ENCODE data around the gene SUGCT.

The SUGCT gene

DNA sequence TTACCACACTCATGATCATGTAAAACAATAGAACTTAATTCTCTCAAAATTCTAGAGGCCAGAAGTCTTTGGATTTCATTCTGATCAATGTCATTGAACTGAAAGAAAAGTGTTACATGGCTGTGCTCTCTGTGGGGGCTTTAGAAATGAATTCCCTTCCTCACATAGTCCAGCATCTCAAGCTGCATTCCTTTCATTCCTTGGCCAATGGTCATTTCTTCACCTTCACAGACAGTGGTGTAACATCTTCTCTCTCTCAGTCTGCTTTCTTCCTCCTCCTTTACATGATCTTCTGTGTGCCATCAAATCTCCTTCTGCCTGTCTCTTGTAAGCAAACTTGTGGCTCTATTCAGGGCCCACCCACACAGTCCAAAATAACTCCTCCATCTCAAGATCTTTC, 735.3 kb downstream of the SUGCT start:
- peak; percentile 11 for DNase-seq (ENCODE audit: low read depth)

DNA sequence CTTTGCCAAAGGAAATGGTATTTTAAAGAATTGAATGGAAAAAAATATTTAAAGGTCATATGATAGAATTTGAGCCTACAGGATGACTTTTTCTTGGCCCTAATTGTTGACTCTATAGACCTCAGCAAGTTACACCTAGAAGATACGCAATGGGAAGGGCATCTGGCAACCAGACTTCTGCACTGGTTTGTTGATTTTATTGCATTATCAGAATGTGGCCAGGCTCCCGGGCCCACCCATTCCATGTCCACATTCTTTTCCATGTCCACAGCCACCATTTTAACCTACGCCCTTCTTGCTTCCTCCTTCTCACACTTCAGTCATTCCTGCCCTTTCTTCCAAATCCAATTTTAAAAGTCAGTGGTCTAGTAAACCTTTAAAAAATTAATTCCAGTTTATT, 738.4 kb downstream of the SUGCT start:
- DNase-seq (ENCODE audit: low read depth): no peak

DNA sequence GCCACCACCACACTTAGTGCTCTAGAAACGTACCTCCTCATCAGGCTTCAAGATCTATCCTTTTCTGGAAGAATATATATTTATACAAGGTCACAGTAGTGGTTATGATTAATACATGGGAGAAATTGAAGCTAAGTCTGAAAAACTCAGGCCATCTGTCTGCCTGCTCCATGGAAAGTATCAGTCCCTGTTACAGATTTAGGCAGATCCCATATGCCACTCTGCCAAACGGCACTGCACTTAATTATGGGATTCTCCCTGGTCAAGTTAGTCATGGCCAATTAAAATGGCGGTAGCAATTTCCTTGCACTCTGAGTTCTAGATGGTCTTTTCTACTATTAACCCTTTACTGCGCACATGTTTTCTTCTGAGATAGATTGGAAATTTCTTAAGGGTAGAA, 740.0 kb downstream of the SUGCT start:
- no peak for DNase-seq (ENCODE audit: low read depth)

DNA sequence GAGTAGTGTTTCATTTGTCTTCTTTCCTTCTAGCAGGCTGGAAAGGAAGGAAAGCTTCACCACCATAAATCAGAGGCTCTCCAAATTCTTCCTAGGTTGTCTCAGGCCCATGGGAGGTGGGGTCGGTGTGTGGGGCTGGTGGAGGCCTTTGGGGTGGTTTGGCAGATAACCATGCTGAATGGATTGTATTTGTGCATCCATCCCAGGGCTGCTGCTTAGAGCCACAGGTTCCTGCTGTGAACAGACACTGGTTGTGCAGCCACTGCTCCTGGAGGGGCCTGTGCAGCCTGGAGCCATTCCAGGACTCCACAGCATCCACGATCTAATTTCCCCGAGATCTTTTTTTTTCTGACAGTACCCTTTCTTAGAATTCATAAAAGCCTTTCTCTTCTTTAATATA, 741.8 kb downstream of the SUGCT start:
- no peak for DNase-seq (ENCODE audit: low read depth)

DNA sequence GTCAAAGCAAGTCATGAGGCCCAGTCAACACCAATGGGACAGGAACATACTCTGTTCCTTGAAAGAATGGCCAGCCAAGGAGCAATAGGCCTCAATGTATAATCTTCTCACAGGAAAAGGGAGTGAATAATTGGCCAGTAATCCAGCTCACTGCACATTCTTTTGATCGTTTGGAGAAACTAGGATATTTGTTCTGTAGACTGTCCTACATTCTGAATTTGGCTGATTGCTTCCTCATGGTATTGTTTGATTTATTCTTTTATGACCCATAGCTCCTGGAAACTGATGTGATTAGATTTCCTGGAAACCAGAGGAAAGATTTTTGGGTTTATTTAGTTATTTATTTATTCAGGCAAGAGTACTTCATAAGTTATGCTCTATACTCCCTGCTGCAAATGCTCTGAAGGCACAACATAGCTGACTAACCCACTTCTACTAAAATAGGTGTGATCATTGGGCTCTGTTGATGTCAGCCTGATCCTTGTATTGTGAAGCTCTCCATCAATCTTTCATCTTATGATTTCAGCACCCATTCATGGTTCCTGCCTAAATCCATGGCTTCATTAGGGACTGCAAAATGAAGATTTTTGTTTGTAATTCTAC, 745.2 kb downstream of the SUGCT start:
- no peak for DNase-seq (ENCODE audit: low read depth)

DNA sequence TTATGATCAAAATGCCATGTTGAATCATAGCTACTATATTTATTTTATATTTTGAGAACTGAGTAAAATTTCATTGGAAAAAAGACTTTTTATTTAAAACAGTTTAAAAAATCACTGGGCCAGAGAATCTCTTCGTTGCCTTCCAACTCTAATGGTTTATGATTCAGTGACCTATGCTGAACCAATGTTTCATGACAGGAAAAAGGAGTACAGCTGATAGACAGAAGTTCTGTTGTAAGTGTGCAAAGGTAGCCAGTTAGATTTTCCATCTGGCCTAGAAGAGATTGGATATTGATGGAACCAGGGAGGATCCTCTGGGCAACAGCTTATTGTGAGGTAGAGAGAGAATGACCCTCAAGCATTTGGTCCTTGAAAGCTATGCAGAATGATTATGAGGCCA, 745.8 kb downstream of the SUGCT start:
- peak; percentile 11 for DNase-seq (ENCODE audit: low read depth)

DNA sequence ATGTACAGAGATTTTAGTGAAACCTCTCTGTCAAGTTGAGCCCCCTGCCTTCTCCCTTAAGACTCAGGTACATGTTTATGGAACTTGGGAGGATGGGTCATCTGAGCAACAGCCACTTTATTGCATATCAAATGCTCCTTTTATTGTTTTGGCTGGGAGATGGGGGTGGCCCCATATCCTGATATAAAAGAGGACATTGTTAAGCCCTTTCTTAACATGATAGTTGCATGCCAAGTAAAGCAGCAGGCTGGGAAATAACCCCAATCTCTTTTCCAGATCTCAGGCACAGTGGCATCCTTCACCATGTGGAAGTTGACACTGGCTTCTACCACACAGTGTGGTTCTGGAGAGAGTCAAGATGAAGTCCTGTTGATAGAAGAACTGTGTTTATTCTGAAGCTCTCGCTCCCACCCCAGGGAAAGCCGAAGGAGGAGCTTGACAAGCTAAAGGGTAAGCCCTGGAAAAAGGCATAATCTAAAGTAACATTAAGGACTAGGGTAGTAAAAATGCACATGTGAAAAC, 746.7 kb downstream of the SUGCT start:
- DNase-seq (ENCODE audit: low read depth): no peak

DNA sequence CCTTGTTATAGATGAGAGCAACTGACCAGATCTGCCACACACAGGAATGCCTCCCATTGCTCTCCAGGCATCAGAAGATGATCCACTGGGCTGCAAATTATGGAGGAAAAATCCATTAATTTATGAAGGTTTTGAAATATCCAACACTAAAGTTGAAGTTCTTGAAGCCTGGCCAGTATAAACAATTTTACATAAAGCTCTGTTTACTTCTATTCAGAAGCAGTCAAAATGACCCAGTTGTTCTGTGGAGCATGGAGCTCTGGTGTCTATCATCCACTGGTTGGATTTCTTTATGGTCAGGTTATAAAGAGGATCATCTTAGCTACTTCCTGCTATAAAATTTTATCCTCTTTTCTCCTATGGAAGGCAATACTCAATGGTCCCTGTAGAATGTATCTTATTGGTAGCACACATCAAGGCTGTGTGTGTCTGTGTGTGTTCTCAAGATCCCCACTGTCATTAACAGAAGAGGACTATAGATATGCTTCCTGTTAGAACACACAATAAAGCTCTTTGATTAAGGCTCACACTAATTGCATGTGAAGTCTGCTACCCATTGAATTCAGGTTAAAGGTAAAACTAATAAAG, 747.4 kb downstream of the SUGCT start:
- no peak for DNase-seq (ENCODE audit: low read depth)

DNA sequence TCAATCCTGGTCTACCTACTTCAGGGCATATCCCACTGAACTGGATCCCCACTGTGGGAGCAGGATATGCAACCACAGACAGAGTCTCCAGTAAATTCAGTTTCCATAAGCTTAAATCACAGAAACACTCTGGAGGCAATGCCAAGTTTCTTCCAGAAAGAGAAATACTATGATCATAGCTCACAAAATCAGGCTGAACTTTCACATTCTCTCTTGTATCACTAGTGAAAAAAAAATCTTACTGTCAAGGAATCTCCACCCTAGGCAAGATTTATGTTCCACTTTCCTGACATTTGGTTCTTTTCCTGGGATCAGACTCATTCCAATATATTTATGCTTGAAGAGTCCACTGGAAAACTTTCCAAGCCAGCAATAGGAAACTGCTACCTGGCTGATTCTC, 749.0 kb downstream of the SUGCT start:
- no peak for DNase-seq (ENCODE audit: low read depth)

DNA sequence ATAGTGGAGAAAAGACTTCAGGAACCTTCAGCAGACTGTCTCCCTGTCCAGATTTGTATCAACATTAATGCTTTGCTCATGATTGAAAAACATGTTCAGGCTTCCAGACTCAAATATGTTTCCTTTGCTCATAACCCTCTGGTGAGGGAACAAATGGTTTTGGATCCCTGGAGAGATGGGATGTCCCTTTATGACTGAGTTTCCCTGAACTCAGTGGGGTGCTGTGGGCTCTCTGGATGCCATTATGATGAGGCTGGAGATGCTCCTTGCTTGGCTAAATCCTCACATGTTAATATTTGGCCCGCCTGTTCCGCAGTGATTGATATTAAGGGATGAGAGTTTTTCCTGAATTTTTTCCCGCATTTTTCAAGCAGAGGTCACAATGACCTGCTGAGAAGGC, 749.4 kb downstream of the SUGCT start:
- no peak for DNase-seq (ENCODE audit: low read depth)

DNA sequence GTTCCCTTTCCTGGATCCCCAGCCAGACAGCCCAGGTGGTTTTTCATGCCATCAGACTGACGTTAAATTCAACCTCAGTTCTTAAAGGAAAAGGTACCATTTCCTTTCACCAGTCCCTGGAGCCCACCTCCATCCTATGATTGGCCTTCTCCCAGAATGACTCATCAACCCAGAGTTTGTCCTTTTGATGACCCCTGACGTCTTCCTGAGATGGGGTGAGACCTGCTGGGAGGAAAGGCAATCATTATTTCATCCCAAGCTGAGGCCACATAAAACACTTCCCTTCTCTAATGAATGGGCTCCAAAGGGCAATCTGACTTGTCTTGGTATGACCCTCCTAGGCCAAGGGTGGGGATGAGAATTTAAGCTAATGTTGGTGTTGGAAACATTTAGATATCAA, 750.7 kb downstream of the SUGCT start:
- DNase-seq (ENCODE audit: low read depth): peak; percentile 27

DNA sequence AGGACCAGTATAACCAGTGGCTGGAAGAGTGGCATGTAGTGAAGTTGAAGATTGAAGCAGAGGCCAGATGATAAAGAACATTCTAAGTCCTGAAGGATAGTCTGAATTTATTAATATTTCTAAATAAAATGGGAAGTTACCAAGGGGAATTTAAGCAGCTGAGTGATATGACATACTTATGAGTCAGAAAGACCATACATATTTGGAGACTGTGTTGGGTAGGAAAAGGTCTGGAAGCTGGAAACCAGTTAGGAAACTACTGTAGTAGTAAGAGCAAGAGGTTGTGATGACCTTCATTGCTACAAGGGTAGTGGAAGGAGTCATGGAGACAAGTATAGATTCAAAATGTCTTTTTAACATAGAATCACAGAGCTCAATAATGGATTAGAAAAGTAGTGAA, 752.3 kb downstream of the SUGCT start:
- DNase-seq (ENCODE audit: low read depth): peak; percentile 31

DNA sequence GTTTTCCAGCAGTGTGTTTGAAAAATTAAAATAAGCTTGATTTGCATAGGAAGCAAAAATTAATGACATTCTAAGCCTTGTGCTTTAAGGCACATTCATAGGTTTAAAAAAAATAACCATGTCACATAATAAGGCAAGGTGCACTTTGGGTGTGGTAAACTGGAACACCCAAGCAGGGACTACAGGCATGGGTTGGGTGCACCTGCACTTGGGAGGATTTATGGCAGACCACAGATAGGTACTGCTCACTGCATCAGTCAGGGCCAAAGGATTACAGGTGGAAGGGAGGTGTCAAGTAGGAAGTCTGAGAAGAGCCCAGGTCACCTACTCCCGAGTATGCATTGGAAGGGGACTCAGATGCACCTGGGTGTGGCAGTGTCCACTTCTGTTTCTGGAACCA, 753.7 kb downstream of the SUGCT start:
- DNase-seq (ENCODE audit: low read depth): no peak

DNA sequence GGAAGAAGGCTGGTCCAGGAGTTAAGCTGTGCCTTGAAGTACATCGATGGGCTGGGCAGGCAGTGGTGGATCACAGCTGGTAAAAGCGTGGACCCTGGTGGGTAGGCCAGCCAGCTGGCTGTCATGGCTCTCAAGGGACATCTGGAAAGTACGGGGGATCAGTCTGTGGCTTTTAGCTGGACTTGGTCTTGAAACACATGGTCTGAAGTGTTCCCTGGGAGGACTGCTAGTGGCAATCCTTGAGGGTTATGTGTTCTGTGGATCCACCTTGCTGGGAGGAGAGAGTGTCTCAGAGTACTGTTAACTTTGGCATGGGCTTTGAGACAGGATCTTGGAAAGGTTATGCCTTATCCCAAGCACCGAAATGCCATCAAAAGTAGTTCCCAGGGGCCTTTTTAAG, 754.3 kb downstream of the SUGCT start:
- DNase-seq (ENCODE audit: low read depth): no peak

DNA sequence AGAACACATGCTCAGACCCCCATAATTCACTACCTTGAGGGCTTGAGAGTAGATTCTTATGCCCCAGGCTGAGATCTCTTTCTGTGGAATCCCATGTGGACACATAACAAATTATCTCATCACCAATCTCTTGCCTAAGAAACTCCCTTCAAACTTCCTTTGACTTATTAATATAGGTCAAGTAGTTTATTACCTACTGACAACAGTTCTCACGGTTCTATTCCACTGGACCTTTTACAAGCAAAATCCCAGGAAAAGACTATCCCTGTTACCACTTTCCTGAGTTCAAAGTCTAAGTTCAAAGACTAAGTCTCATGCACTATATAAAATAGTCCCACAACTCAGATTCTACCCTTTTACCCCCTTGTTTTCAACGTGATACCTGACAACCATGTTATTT, 754.7 kb downstream of the SUGCT start:
- no peak for DNase-seq (ENCODE audit: low read depth)

DNA sequence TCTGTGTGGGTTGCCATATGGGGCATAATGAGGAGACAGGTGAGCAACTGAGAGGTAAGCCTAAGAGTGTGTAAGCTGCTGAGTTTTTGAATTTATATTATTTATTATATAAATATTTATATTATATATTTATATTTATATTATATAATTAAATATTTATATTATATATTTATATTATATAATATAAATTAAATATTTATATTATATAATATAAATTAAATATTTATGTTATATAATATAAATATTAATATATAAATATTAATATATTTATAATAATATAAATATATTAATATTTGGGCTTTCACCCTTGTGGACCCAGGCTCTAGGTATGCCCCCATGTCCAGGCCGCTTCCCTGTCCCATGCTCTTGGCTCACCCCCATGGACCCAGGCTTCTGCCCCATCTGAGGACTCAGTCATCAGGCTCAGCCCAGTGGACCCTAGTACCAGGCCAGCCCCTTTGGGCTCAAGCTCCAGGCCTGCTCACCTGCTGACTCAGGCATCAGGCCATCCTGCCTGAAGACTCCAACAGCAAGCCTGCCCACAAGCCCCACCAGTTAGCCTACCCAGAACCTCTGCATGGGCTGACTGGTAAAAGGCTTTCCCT, 755.4 kb downstream of the SUGCT start:
- DNase-seq (ENCODE audit: low read depth): no peak

DNA sequence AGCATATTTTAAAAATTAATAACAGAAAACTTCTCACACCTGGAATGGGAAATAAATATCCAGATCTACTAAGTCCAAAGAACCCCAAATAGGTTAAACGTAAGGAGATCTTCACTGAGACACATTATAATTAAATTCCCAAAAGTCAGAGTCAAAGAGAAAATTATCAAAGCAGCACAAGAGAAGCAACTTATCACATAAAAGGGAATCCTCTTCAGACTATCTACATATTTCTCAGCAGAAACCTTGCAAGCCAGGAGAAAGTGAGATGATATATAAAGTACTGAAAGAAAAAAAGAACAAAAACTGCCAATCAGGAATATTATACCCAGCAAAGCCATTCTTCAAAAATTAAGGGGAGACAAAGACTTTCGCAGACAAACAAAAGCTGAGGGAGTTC, 756.4 kb downstream of the SUGCT start:
- no peak for DNase-seq (ENCODE audit: low read depth)

DNA sequence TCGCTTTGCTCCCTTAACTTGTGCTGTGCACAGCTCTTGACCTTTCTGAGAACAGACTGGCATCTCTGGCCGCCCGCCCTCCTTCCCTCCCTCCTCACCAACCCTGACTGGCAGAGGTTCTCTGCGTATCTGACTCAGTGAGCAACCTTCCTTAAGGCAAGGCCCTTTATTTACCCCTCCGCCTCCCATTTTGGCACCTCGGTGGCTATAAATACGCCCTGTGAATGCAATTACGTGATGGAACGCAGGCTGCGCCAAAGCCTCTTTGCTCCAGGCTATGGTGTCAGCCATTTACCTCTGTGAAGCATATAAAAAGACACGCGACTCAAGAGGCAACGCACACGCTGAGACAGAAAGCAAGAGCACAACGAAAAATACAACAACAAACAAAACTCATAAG, 764.3 kb downstream of the SUGCT start:
- no peak for DNase-seq (ENCODE audit: low read depth)

DNA sequence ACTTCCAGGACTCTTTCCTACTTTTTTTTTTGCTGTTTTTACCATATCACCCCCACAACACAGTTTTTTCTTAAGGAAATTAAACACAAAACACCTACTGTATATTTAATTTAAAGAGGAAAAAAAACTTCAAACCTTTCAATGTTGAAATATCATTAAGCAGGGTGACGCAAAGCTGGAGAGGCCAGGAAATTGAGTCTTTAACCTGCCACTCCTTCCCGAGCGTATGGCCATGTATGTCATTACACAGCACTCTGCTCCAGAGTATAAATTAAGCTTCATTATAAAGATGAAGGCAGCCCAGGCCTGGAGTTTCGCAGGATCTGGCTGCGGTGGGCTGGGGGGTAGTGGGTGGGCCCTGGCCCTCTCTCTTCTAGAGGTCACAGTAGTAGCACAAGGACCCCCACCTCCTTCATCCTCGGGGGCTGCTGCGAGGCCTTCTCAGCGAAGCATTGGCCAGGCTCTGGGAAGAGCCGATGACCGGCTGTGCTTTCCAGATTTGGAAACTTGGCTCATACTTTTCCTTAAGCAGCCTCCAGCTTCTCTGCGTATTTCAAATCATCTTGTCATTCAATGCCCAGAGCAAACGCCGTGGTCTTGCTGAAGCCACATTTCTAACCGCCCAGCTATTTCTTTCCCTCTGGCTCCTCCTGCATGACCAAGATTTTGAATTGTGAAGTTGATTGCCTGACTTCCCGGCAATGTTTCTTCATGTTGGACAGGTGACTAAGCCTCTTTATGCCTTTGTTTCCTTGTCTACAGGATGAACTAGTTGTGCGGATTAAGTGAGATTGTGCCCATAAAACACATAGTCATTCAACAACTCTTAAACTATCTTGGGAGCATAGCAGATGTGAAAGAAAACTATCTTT, 765.1 kb downstream of the SUGCT start:
- DNase-seq (ENCODE audit: low read depth): no peak

DNA sequence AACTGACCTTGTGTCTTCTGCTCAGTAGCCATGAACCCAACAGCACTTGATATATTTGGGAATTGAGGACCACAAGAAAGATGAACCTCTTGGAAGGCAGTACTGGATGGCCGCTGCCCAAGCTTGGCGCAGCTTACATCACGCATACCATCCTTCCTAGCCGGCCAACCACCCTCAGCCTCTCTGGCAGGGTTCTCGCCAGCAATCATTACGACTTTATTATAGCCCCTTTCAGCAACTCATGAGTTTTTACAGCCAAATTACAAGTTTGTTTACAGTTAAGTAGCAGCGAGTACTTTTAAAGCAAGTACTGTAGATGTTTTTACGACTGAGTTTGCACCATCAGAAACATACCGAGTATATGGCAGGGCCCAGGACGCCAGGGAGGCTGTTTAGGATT, 769.1 kb downstream of the SUGCT start:
- DNase-seq (ENCODE audit: low read depth): no peak

DNA sequence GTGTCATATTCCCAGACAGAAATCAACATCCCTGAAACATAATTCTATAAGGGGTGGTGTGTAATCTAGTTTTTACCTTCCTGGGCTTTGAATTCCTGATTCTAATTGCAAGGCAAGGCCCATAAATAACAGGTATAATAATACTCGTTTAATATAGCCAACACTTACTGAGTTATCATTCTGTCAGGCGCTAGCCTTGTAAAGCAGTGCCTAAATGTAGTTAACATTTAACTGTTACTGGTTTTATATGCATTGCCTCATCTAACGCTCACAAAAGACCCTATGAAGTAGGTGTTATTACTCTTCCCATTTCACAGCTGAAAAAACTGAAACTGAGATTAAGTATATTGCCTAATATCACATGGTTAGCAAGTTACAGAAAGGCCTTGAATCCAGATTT, 772.5 kb downstream of the SUGCT start:
- no peak for DNase-seq (ENCODE audit: low read depth)

DNA sequence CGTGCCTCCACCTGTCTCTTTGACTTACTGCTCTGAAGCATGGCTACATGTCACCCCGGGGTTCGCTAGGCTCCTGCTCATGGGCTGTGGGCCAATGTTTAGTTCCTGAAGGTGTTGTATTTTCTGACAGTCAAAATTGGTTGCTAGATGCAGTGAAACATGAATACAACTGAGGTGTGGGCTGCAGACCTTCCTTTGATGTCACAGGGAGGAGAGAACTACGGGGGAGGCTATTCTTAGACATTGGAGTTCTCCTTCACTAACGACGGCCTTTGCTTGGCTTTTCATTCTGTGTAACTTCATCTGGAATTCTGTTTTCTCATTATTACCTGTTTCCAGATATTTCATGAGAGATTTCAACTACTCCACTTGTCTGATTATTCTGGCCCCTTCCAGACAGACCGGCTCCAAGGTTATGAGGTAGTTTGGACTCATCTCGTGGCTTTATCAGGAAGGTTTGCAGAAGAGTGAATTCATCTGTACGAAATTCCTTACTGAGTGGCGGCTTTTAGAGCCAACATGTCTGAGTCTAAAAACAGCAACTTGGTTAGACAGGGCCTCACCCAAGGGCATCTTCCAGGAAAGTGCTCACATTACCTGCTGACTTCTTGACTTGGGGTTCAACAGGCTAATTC, 774.7 kb downstream of the SUGCT start:
- DNase-seq (ENCODE audit: low read depth): no peak

All from amniotic epithelial cell (primary cell).